NT2/D1 (cell line): ENCODE data around the gene MAFF.

Experiments used
- YY1 ChIP-seq: IDR thresholded peaks from 2 replicates; pipeline ENCODE4 v1.6.1; 2011; ENCODE audit not compliant: insufficient read length, insufficient read depth
- ZNF274 ChIP-seq: IDR thresholded peaks from 2 replicates; pipeline ENCODE4 v1.6.1; 2011; ENCODE audit warnings: mild to moderate bottlenecking, low read depth, low read length

GRCh38 chr22:38249301-38249700, 47.5 kb downstream of the MAFF start:
- TF ChIP-seq YY1 (no peak), ZNF274 (no peak)
